ENCODE measurements around the gene CLIC4.

CLIC4 gene

DNA sequence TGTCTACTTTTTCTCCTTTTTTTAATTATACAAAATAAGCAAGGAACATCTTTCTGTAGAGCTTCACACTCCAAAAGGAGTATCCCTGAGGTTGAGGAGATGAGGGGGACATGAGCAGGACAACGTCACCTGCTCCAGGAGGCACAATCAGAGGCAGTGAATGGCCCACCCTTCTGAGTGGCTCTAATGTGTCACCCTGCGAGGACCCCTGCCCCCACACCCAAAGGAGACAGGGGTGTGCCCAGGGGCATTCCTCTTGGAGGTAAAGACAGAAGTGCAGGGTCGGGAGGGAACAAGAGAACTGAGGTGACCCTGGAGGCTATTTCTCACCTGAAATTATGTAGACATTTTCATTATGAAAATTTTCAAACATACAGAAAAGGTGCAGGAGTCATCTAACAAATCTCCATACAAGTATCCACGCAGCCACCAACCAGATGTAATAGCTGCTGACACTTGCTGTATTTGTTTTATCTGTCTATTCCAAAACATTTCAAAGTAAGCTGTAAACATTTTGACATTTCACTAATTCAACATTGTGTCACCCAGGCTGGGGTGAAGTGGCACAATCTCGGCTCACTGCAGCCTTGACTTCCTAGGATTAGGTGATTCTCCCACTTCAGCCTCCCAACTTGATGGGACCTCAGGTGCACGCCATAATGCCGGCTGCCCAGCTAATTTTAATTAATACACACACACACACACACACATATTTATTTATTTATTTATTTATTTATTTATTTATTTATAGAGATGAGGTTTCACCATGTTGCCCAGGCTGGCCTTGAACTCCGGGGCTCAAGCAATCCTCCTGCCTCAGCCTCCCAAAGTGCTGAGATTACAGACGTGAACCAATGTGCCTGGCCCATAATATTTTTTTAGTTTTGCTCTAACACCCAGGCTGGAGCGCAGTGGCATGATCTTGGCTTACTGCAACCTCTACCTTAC lies 114.1 kb downstream of the CLIC4 start:
- DNase-seq (ENCODE audit: low read depth in 2 of 2), result no peak

DNA sequence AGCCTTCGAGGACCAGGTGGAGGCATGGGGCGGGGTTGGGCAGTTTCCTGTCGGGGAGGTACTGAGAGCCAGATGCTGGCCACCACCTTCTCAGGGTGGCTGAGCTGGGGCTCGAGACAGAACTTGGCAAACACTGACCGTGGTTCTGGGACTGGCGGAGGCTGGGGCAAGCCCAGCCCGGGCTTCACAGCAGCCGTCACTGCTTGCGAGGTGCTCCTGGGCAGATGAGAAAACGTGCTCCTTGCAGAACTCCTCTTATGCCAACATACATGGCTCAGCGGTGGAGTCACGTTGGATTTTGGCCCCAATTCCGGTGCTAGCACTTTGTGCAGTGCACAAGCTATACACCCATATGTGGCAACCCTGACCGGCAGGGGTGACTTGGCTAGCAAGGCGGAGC lies 115.6 kb downstream of the CLIC4 start:
- DNase-seq (ENCODE audit: low read depth in 2 of 2), result no peak

GRCh38 chr1:24861821-24862727 lies 116.8 kb downstream of the CLIC4 start:
- no peak for DNase-seq (ENCODE audit: low read depth in 2 of 2)

GRCh38 chr1:24862775-24863483 lies 117.7 kb downstream of the CLIC4 start:
- no peak for DNase-seq (ENCODE audit: low read depth in 2 of 2)

DNA sequence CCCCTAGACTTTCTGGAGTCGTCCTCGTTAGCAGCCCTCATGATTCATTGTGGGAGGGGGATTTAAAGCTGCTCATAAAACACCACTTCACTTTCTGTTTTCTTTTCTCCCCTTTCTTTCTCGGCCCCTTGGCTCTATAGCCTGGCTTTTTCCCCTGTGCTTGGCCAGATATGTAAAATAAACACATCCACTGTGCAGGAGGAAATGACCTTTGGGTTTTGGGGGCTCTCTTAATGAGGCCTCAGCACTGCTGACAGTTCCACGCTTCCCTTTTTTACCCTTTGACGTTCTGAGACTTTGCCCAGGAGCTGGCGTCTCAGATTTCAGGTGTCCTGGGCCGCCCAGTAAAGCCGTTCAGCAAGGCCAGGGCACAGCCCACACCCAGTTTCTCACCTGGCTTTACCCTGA lies 119.1 kb downstream of the CLIC4 start:
- DNase-seq (ENCODE audit: low read depth in 2 of 2), result no peak

GRCh38 chr1:24865168-24865567 lies 119.9 kb downstream of the CLIC4 start:
- DNase-seq (ENCODE audit: low read depth in 2 of 2), result no peak

- no peak for DNase-seq (ENCODE audit: low read depth in 2 of 2)
Observed at GRCh38 chr1:24865587-24865986, 120.3 kb downstream of the CLIC4 start.

DNA sequence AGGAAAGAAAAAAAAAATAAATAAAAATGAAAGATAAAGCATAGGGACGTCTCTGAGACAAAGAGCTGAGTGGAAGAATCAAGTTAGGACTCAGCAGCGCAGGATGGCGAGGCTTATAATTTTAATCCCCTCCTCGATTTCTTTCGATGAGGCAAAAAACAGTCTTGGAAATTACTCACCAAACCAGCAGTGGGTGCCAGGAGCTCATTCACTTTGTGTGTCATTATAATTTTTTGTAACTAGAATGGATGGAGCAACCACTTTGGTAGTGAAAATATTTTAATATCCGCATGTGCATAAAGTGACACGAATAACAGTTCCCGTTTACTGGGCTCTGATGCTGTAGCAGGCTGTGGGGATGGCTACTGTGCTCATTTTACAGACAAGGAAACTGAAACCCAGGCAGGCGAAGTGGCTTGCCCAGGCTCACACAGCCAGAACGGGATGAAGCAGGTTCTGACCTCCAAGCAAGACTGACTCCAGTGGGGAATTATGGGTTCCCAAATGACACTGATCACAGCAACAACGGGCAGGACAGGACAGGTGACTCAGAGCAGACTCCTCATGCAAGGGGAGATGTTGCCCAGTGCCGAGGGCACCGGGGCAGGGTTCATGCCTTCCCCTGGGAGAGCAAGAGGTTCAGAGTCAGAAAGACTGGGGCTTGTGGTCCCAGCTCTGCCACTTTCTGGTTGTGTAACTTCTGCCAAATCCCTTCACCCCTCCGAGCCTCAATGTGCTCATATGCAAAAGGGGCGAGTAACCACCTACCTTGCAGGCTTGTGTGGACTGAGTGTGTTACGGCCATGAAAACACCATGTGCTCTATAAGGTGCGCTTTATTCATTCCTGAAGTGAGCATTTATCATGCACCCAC lies 121.2 kb downstream of the CLIC4 start:
- DNase-seq (ENCODE audit: low read depth in 2 of 2), result no peak

- DNase-seq (ENCODE audit: low read depth in 2 of 2), result no peak
Observed at GRCh38 chr1:24867084-24867870, 122.0 kb downstream of the CLIC4 start.

DNA sequence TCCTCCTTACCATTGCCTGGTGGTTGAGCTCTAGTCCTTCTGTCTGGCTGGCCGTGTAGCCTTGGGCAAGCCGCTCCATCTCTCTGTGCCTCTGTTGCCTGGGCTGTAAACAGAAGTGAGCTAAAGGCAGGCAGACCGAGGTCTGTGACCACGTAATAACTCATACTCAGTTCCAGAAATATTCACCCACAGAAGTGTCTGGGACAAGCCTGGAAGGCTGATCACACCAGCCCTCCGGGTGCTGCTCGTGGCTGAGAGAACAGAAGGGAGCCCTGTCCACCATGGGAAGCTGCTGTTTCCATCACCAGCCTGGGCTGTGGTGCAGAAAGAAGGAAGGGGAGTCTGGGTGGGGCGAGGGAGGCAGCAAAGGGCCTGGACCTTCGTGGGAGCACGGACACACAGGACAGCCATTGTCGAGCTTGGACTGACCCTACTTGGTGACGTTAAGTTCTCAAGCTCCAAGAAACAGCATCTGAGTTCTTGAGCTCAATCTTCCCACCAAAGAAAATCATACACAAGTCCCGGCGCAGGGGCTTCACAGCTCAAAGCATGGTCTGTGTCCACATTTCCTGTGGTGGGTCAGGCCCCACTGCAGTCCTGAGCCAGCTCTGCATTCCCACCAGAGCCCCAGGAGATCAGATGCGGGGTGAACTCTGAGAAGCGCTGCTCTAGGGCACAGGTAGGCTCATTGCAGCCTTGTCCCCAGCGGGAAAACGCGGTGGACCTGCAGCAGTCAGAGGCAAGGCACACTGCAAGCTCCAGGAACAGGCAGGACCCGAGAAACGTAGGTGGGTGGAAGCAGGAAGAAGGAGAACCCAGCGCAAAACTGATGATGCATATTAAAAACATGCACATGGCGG lies 123.0 kb downstream of the CLIC4 start:
- no peak for DNase-seq (ENCODE audit: low read depth in 2 of 2)

DNA sequence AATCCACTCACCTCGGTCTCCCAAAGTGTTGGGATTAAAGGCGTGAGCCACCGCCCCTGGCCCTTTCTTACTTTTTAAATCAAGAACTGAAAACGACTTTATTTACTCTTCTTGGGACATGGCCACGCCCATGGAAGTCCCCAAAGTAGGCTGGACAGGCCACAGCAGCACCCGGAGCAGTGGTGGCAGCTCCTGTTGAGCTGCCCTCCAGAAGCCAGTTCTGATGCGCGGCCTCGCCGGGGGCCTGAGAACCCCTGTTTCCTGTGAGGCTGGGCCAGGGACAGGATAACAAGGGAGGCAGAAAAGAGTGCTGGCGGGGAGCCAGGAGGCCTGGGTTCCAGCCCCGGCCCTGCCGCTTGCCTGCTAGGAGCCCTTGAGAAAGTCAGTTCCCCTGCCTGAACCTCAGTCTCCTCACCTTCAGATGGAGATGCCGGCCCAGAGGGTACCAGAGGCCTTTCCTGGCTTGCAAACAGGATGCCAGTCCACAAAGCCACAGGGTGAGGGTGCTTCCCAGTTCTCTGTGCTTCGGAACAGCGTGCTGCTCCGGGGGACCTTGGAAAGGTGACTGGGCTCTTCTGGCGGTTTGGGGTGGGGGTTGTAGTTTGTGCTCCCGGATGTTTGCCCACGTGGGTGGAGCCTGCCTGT lies 125.4 kb downstream of the CLIC4 start:
- DNase-seq (ENCODE audit: low read depth in 2 of 2), result no peak

DNA sequence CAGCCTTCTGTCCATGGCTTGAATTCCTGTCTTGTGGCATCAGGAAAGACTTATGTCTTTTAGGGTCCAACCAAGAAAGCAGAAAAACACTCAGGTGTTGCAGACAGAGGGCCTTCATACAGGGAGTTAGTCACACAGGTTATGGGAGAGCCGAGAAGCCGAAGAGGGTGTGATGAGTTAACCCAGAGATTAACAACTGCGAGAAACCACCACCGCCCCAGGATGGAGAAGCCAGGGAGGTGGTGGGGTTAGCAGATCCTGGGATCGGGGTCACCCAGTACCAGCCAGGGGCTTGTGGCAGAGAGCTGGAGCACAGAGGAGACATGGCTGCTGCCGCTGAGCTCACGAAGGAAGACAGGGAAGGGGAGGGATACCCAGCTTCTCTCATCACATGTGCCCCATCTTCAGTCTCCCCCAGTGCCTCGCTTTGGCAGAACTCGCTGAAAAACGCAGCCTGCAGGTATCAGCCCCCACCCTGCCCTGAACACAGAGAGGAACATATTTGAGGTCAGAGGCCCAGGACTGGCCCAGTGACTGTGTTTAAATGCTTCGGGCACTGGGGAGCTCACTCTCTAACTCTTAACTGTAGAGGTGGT lies 126.2 kb downstream of the CLIC4 start:
- no peak for DNase-seq (ENCODE audit: low read depth in 2 of 2)

- no peak for DNase-seq (ENCODE audit: low read depth in 2 of 2)
Observed at GRCh38 chr1:24872061-24872850, 127.0 kb downstream of the CLIC4 start.

GRCh38 chr1:24873148-24873547 lies 127.9 kb downstream of the CLIC4 start:
- no peak for DNase-seq (ENCODE audit: low read depth in 2 of 2)

DNA sequence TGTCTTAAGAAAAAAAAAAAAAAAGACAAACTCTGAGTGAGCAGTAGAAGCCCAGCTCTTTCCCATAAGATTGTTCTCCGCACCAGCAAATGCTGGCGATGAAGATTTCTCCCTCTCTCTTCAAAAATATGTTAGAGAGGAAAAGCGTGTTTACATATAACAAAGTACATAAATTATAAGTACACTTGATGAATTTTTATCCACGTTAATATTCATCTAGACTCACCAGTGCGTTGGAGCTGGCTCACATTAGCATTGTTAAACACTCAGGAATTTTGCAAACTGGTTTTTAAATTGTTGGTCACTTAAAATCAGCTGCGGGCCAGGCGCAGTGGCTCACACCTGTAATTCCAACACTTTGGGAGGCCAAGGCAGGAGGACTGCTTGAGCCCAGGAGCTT lies 128.8 kb downstream of the CLIC4 start:
- no peak for DNase-seq (ENCODE audit: low read depth in 2 of 2)

GRCh38 chr1:24874611-24875234 lies 129.5 kb downstream of the CLIC4 start:
- DNase-seq (ENCODE audit: low read depth in 2 of 2), result no peak

GRCh38 chr1:24875257-24875656 lies 130.0 kb downstream of the CLIC4 start:
- DNase-seq (ENCODE audit: low read depth in 2 of 2), result no peak

Measured in stimulated activated CD4-positive, alpha-beta T cell treated with anti-CD3 and anti-CD28 coated beads, Interleukin-4, amount 100 ng/mL, for 48 hours (primary cell).